Motor neuron (in vitro differentiated cells): ENCODE results near the gene OPALIN. TPM values are rescaled to one million over a fixed set of nuclear protein-coding genes. Genes with fewer than 3 reads are reported as not detected.
"Not testable (repeated sequence)": the region's sequence is repeated elsewhere in the genome, so short reads cannot be mapped to it uniquely, and the experiment has no call there.

ENCODE experiments used
- ATAC-seq, 8 experiments: fragments of 200-7000 bp; cut with Tn5 transposase; replicated peaks in 6 of 8; 2 replicates each; pipeline ENCODE4 v1.8.0; 2021; ENCODE audit warnings: mild to moderate bottlenecking in 8 of 8, moderate library complexity in 8 of 8
- H3K27ac ChIP-seq, 2 donors: fragments of 250-450 bp; sonication (Bioruptor Pico); 2 replicates each; pipeline ENCODE4 v1.9.0; 2021; ENCODE audit warnings: antibody characterized with exemption in 2 of 2, mild to moderate bottlenecking in 2 of 2, moderate library complexity in 1 of 2
- H3K4me1 ChIP-seq, 2 donors: fragments of 250-450 bp; sonication (Bioruptor Pico); replicated peaks in 1 of 2; 2 replicates each; pipeline ENCODE4 v1.6.1; 2021; ENCODE audit warnings: antibody characterized with exemption in 2 of 2, mild to moderate bottlenecking in 2 of 2, moderate library complexity in 1 of 2
- H3K4me3 ChIP-seq, 5 donors: fragments of 250-450 bp; sonication (Bioruptor Pico); 2 replicates each; pipeline ENCODE4 v1.9.0; 2021; ENCODE audit warnings: antibody characterized with exemption in 5 of 5, mild to moderate bottlenecking in 5 of 5, moderate library complexity in 4 of 5
- whole genome bisulfite sequencing, 10 experiments: fragments of 450-650 bp; shearing (Covaris generic); methylation state at CpG; one replicate each; pipeline ENCODE4 v1.0.0; 2022; 5-methylcytosine and 5-hydroxymethylcytosine counted together
- in situ Hi-C, 9 experiments: fragments of 400-800 bp; cut with MboI; loops; one replicate each; pipeline ENCODE4 v1.15.0; 2021; ENCODE audit warnings: low sequenced_read_pairs in 9 of 9, low pct_unique_long_range_greater_than_20kb in 2 of 9; ENCODE audit not compliant: unreplicated experiment in 9 of 9
- total RNA-seq, 8 experiments: library from RNA; unstranded; fragments of 300-600 nt; gene quantifications; 2 replicates each; pipeline versions ENCODE4 v1.2.3 to v1.2.4, GENCODE V29; 2022

OPALIN gene
- total RNA-seq, 8 experiments from 2014 or later, result 0.09 to 0.65 (median 0.21) TPM; not detected in 1

DNA sequence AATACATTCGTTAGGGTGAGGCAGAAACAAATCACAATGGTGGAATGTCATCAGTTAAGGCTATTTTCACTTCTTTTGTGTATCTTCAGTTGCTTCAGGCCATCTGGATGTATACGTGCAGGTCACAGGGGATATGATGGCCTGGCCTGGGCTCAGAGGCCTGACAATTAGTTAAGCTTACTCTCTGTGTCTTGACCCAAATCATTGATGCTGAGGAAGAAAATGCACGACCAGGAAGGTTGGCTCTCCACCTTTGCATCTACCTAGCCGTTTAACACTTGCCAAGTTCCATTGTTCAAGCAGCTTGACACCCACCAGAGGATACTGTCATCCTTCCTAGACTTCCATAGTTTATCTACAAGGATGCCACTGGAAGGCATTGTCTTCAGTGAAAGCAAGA, 49.9 kb downstream of the OPALIN start:
- peaks cover 10 to 17% of the 10 kb centered on the region in 2 donors for H3K4me1 ChIP-seq
- 0 to 40% (median 6%) methylated on average over 1 to 3 of the region's 4 CpGs; no CpG with 5 or more reads in 3 of the 10 experiments for WGBS, 10 experiments
- H3K27ac ChIP-seq, H3K4me3 ChIP-seq, ATAC-seq: not testable (repeated sequence)
- in situ Hi-C loops, result loop anchor here in 1 of 9 experiments (25.0 kb wide), 1 partner anchor 272 kb away; the partner anchor contains the start of gene CCNJ

DNA sequence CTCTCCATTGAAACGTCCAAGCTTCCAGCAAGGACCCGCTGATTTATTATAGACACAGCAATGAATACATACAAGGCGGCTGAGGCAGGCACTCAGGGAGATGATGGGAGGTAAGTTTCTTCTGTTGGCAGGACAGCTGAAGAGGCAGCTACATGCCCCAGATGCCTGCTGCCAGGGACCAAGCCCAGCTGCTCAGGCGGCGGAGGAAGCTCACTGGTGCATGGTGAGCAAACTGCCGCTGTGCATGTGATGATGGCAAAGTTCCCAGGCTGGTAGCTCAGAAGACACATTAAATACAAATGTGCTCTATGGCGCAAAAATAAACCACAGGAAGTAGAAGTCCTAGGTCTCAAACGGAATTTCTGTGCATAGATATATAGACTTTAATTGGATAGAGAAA, 52.3 kb downstream of the OPALIN start:
- 38 to 100% (median 79%) methylated on average over 1 to 8 of the region's 8 CpGs; no CpG with 5 or more reads in 1 of the 10 experiments for WGBS, 10 experiments
- in situ Hi-C loops, result loop anchor here in 1 of 9 experiments (25.0 kb wide), 1 partner anchor 269 kb away; the partner anchor contains the start of gene CCNJ
- peaks cover 12 to 17% of the 10 kb centered on the region in 2 donors for H3K4me1 ChIP-seq
- H3K27ac ChIP-seq, result no peak overlapping the region
- H3K4me3 ChIP-seq, result no peak overlapping the region
- no peak for ATAC-seq

DNA sequence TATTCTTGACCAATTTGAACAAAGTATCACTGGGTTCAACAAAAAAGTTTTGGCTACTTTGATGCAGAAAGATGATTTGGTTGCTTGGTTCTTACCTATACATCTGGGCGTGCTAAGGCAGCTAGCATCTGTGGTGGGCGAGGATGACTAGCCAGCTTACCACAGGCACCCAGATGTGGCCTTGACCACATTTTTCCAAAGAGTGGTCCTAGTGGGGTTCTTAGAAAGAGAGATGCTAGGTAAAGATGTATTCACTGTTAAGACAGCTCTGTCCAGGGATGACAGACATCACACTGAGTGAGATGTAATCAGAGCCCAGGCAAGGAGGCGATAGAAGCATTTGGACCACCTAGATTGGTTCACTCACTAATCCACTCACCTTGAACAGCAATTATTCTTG, 53.8 kb downstream of the OPALIN start:
- Histone ChIP-seq H3K4me1 (peaks cover 9 to 12% of the 10 kb centered on the region in 2 donors), H3K27ac (no peak overlapping the region), H3K4me3 (no peak overlapping the region)
- in situ Hi-C loops, result loop anchor here in 1 of 9 experiments (25.0 kb wide), 1 partner anchor 268 kb away; the partner anchor contains the start of gene CCNJ
- WGBS, 10 experiments, result 60 to 100% (median 88%) methylated on average over 1 to 3 of the region's 3 CpGs; no CpG with 5 or more reads in 4 of the 10 experiments
- no peak for ATAC-seq

DNA sequence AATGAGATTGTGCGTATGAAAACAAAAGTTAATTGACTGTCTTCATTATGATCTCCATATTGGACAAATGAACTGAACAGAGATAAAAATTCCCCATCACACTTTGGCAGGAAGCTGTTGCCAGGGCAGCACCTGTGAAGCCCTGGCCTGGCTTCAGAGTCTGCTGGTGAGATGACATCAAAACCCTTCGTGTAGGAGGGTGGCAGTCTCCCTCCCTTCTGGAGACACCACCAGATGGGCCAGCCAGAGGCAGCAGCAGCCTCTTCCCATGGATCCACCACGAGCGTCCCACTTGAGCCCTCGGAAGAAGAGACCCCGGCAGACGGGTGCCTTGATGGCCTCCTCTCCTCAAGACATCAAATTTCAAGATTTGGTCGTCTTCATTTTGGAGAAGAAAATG, 54.6 kb downstream of the OPALIN start, which contains the start of gene DNTT:
Gene DNTT (plus strand): TSS at position 205 of the 400 bp plus-strand sequence. CDS start 64 bp downstream, at position 269.
- Histone ChIP-seq H3K4me1 (peaks cover 5 to 10% of the 10 kb centered on the region in 2 donors), H3K4me3 (no peak within 1 kb of the TSS), H3K27ac (no peak within 1 kb of the TSS)
- 56 to 100% (median 87%) methylated on average over 1 to 7 of the region's 8 CpGs for WGBS, 10 experiments
- ATAC-seq, result no peak
- in situ Hi-C loops, result loop anchor here in 1 of 9 experiments (25.0 kb wide), 1 partner anchor 267 kb away; the partner anchor contains the start of gene CCNJ

DNA sequence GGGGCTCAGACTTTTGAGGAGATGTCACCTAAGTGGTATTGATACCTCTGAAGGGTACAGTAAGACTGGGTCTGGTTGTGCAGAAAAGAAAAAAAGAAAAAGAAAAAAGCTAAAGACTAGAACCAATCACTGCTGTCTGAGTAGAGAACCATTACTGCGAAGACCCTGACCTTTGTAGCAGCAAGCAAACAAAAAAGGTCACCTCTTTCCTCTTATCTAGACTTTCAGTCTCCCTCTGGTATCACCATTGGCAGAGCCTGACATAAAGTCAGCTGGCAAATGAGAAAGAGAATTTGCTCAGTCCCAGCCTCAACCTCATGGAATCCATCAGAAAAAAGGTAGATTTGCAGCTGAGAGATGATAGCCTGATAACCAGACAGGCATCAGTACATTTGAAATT, 57.2 kb downstream of the OPALIN start:
- in situ Hi-C loops, result loop anchor here in 1 of 9 experiments (25.0 kb wide), 1 partner anchor 264 kb away; the partner anchor contains the start of gene CCNJ
- Histone ChIP-seq H3K4me3 (no peak overlapping the region), H3K27ac (no peak overlapping the region), H3K4me1 (peaks cover 0 to 5% of the 10 kb centered on the region in 2 donors)
- no peak for ATAC-seq
- 0 to 100% (median 67%) methylated on average over 1 of the region's 1 CpG; no CpG with 5 or more reads in 3 of the 10 experiments for WGBS, 10 experiments

DNA sequence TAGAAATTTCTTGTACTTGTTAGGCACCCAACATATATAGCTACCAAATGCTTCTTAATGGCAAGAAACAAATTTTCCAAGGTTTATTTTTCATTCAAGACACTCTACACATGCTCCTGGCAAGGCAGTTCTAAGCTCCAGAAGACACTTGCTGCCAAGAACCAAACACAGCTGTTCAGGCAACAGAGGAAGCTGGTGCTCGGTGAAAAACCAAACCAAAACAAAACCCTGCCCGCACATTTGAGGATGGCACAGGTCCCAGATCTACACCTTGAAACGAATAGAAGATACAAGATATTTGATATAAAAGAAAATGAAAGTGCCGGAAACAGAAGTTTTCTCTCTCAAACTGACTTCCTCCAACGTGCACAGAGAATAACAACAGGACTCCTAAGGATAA, 59.4 kb downstream of the OPALIN start:
- ATAC-seq, result no peak
- no peak overlapping the region for H3K27ac ChIP-seq
- WGBS, 10 experiments, result 18 to 100% (median 72%) methylated on average over 1 to 5 of the region's 5 CpGs
- no peak overlapping the region for H3K4me3 ChIP-seq
- in situ Hi-C loops, result loop anchor here in 3 of 9 experiments (10.0 to 25.0 kb wide), 2 partner anchors 65 to 287 kb away; no protein-coding TSS in a partner anchor
- H3K4me1 ChIP-seq, result peaks cover 0 to 5% of the 10 kb centered on the region in 2 donors

DNA sequence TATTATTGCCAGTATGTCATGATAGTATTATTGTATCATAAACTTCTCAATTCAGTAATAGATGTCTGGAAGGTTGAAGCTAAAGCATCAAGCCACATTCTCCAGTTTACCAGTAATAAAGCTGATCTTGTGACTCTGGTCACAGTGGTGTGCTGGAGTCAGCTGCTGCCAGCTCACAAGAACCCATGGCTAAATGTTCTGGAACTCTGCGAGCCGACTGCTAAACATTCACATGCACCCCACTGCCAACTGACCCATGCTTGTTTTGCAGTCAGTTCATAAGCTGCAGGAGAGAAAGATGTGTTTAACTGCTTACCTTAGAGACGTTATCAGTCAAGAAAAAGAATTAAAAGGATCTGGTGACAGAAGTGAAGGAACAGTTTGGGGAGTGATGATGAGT, 60.4 kb downstream of the OPALIN start:
- in situ Hi-C loops, result loop anchor here in 3 of 9 experiments (10.0 to 25.0 kb wide), 2 partner anchors 64 to 286 kb away; no protein-coding TSS in a partner anchor
- H3K4me3 ChIP-seq, result no peak overlapping the region
- peaks cover 0 to 5% of the 10 kb centered on the region in 2 donors for H3K4me1 ChIP-seq
- 43 to 100% (median 93%) methylated on average over 1 to 3 of the region's 3 CpGs; no CpG with 5 or more reads in 3 of the 10 experiments for WGBS, 10 experiments
- no peak for ATAC-seq
- no peak overlapping the region for H3K27ac ChIP-seq

DNA sequence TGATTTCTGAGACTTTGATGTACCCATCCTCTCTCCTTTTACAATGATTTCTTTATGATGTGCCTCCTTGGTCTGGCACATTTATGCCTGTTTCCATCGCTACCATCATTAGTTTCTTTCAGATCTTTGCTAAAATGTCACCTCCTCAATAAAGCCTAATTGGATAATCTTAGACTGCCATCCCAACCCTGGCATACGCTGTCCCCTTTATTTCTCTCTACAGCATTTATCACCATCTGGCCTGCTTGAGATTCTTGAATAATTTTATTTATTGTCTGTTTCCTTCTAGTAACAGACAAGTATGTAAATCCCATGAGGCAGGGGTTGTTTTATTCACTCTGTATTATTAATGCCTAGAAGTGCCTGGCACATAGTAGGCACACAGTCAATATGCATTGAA, 61.3 kb downstream of the OPALIN start:
- ATAC-seq, result no peak
- peaks cover 0 to 5% of the 10 kb centered on the region in 2 donors for H3K4me1 ChIP-seq
- 29 to 100% (median 82%) methylated on average over 1 to 2 of the region's 2 CpGs; no CpG with 5 or more reads in 3 of the 10 experiments for WGBS, 10 experiments
- no peak overlapping the region for H3K4me3 ChIP-seq
- in situ Hi-C loops, result loop anchor here in 3 of 9 experiments (10.0 to 25.0 kb wide), 2 partner anchors 63 to 285 kb away; no protein-coding TSS in a partner anchor
- no peak overlapping the region for H3K27ac ChIP-seq

DNA sequence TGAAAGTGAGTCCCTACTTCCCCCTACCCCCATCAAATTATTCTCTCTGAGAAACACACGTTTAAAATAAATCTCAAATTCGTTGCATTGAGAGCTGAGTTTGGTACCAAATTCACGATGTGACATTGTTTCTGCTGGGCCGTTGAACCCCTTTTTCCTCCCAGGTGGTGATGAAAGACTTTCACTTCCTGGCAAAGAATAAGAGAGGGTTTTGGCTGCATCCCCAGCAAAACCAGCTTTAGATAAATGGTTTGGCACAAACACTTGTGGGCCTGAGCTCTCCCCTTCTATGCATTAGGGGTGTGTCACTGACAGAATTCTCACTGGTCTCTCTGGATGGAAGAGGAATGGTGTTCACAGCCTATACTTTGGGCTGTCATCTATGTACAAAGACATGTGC, 63.3 kb downstream of the OPALIN start:
- 14 to 100% (median 70%) methylated on average over 2 to 4 of the region's 4 CpGs; no CpG with 5 or more reads in 1 of the 10 experiments for WGBS, 10 experiments
- H3K4me1 ChIP-seq, result no peaks in the 10 kb centered on the region
- in situ Hi-C loops, result loop anchor here in 3 of 9 experiments (10.0 to 25.0 kb wide), 2 partner anchors 61 to 283 kb away; no protein-coding TSS in a partner anchor
- no peak overlapping the region for H3K27ac ChIP-seq
- no peak for ATAC-seq
- H3K4me3 ChIP-seq, result no peak overlapping the region

Other genes with a start within 250 kb of the OPALIN start
- 10 to 100 TPM; 15.1 to 36.7 (median 26.0) TPM for gene ZNF518A, start 228.7 kb downstream of the OPALIN start, total RNA-seq
- gene BLNK, start 87.4 kb downstream of the OPALIN start, total RNA-seq, result 10 to 100 TPM in 1 of 8 experiments, 1 to 10 TPM in 2, under 1 TPM in 4, not detected in 1; 0.13 to 12.1 (median 1.00) TPM
- under 1 TPM in 4 of 8 experiments, not detected in 4; 0.11 to 0.27 (median 0.17) TPM for gene DNTT, start 54.6 kb downstream of the OPALIN start, total RNA-seq
- gene TLL2, start 154.9 kb upstream of the OPALIN start, total RNA-seq, result 10 to 100 TPM in 1 of 8 experiments, 1 to 10 TPM in 7; 1.1 to 20.4 (median 2.2) TPM
- 100 to 1,000 TPM in 1 of 8 experiments, 10 to 100 TPM in 7; 50.2 to 116 (median 64.7) TPM for gene TM9SF3, start 228.0 kb upstream of the OPALIN start, total RNA-seq